Loucy (cell line): ENCODE results near the gene NRXN3.

Experiments used
- EZH2phosphoT487 ChIP-seq: fragments of 200-600 bp; IDR thresholded peaks from 2 replicates; pipeline ENCODE4 v1.6.1; 2018; ENCODE audit warnings: antibody characterized with exemption, mild to moderate bottlenecking, moderate library complexity, borderline replicate concordance
- TF ChIP-seq, protein P1 (sequence below): fragments of 200-600 bp; sonication (generic); conservative IDR thresholded peaks from 2 replicates; pipeline ENCODE4 v1.5.1; 2014; ENCODE audit warnings: mild to moderate bottlenecking, antibody characterized with exemption, low read length

DNA sequence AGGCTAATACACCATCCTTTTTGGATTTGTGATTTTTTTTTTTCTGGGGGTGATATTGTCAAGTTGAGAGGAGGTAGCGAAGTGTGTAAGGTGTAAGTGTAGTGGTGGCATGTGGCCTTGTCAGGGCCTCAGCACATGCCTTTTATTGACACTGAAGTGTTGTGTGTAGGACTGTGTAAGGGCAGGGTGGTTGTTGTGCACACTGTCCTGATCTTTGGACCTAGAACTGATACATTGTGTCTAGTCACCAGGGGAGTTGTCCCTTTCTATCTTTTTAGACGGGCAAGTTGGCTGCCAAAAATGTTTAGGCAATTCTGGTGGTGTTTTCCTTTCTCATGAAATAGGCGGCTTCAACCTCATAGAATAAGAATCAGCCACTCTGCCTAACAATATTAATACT is 244.0 kb downstream of the NRXN3 start:
- TF ChIP-seq, protein P1, sequence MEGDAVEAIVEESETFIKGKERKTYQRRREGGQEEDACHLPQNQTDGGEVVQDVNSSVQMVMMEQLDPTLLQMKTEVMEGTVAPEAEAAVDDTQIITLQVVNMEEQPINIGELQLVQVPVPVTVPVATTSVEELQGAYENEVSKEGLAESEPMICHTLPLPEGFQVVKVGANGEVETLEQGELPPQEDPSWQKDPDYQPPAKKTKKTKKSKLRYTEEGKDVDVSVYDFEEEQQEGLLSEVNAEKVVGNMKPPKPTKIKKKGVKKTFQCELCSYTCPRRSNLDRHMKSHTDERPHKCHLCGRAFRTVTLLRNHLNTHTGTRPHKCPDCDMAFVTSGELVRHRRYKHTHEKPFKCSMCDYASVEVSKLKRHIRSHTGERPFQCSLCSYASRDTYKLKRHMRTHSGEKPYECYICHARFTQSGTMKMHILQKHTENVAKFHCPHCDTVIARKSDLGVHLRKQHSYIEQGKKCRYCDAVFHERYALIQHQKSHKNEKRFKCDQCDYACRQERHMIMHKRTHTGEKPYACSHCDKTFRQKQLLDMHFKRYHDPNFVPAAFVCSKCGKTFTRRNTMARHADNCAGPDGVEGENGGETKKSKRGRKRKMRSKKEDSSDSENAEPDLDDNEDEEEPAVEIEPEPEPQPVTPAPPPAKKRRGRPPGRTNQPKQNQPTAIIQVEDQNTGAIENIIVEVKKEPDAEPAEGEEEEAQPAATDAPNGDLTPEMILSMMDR, result no peak
- TF ChIP-seq EZH2phosphoT487, result no peak
